Stimulated activated CD4-positive, alpha-beta T cell treated with anti-CD3 and anti-CD28 coated beads, Interleukin-2, amount 100 ng/mL, for 24 hours (primary cell): ENCODE data around the gene ZSWIM6.

Source experiments
- DNase-seq, 2 donors: peaks; one replicate each; pipeline ENCODE4 v3.0.0-alpha.2; 2020

ZSWIM6 gene

DNA sequence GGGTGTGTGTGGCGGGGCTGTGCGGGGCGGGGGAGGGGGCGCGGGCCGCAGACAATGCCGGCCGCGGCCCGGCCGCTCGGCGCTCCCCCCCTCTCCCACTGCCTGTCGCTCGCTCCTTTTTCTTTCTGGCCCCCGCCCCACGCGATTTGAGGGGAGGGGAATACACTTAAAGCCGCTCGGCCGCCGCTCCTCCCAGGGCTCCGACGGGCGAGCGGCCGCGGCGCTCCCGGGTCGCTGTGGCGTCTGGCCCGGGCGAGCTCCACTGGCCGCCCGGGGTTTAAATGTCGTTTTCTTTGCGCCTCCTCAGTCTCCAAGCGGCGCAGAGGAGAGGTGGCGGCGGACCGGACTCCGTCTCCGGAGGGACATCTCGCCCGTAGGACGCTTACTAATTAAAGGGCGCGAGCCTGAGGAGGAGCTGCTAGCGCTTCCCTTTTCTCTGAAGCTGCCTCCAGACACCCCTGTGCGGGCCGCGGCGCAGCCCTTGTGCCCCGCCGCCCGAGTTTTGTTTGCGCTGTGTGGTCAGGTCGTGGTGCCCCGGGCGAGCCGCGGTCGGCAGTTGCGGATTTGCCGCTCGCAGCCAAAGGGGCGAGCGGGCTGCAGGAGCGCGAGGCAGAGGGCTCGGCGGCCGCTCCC is 1.4 kb downstream of the ZSWIM6 start:
- DNase-seq: peak; percentile 24 to 30

GRCh38 chr5:61333954-61334867 is 2.2 kb downstream of the ZSWIM6 start:
- DNase-seq: no peak

GRCh38 chr5:61334868-61335615 is 3.0 kb downstream of the ZSWIM6 start:
- DNase-seq: no peak

DNA sequence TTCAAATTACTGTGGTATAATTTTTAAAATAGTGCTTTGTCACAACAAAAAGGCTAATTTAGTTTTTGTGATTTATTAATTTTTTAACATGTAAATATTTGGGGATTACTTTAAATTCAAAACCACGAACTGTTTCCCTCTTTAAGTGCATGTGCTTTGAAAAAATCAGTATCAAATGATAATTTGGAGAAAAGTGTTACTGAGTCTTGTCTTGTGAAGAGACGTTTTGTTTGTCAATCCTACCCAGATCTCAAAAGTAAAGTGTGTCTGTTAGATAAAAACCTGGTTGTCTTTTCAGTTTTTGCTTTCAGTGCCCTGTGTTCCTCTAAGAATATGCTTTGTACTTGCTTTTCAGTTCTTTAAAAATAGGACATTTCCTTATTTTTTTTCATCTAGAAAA is 7.7 kb downstream of the ZSWIM6 start:
- no peak for DNase-seq

DNA sequence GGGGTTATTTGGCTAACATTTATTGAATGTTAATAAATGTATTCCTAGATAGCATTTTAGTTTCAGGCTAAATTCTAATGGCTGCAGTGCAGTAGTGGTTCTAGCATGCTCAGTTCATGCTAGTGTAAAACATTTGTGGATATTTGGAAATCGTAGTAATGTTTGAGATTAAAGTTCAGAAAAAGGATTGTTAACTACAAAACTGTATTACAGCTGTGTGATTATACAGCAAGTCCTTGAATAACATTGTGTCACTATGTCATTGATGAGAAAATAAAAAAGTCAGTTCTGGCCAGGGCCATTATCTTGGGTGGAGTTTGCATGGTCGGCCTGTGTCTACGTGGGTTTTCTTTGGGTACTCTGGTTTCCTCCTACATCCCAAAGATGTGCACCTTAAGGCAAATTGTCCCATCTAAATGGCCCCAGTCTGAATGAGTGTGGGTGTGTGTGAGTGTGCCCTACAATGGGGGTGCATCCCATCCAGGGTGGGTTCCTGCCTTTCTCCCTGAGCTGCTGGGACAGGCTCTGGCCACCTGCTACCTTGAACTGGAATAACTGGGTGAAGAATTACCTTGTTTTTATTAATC is 8.8 kb downstream of the ZSWIM6 start:
- no peak for DNase-seq

DNA sequence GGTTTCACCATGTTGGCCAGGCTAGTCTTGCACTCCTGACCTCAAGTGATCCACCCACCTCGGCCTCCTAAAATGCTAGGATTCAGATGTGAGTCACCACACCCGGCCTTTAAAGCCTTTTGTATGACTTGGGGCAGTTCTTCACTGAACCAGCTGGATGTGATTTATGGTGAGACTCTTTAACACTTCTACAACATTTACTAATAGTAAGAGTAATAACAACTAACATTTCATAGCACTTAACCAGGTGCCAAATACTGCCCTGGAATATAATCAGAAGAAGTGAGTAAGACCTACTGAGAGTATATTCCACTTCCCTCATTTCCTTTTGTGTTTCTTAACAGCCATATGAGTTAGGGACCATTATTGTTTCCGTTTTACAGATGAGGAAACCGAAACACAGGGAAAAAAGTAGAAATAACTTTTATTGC is 10.0 kb downstream of the ZSWIM6 start:
- DNase-seq: no peak

GRCh38 chr5:61344187-61344944 is 12.3 kb downstream of the ZSWIM6 start:
- no peak for DNase-seq

- DNase-seq: no peak
Observed at GRCh38 chr5:61346511-61346910, 14.5 kb downstream of the ZSWIM6 start.

DNA sequence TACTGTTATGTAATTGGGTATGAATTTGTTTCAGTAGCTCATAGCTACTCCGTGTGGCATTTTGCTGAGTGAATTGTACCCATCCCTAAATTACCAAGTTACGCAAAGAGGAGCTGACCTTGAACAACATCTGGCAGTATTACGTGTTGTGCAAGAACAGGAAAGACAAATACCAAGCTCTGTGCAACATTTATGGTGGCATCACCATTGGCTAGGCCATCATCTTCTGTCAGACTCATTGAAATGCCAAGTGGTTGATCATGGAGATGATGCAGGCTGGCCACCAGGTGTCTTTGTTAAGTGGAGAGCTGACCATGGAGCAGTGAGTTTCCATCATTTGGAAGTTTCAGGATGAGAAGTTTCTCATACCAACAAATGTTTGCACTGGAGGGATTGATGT is 15.0 kb downstream of the ZSWIM6 start:
- no peak for DNase-seq

- no peak for DNase-seq
Observed at GRCh38 chr5:61348447-61348846, 16.4 kb downstream of the ZSWIM6 start.

DNA sequence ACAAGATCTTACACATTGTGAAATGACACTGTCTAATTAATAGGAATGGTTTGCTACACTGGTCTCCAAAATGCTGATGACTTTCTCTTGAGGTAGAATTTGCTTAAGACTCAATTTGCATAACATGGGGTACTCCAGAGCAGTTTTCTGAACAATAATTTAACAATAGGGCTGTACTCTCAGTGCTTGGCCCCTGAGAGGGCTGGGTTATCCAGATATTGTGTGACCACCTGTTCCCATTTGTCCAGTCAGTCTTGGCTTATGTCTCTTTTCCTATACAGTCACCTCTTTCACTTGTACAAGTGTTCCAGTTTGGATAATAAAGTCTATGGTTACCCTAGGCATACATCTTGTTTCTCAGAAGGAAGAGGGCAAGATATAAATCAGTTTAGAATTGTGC is 17.9 kb downstream of the ZSWIM6 start:
- DNase-seq: no peak

- DNase-seq: no peak
Observed at GRCh38 chr5:61350535-61350934, 18.5 kb downstream of the ZSWIM6 start.

- DNase-seq: no peak
Observed at GRCh38 chr5:61351733-61352132, 19.7 kb downstream of the ZSWIM6 start.

- no peak for DNase-seq
Observed at GRCh38 chr5:61352180-61352579, 20.1 kb downstream of the ZSWIM6 start.

GRCh38 chr5:61352612-61353156 is 20.6 kb downstream of the ZSWIM6 start:
- no peak for DNase-seq

- no peak for DNase-seq
Observed at GRCh38 chr5:61353293-61353692, 21.2 kb downstream of the ZSWIM6 start.

DNA sequence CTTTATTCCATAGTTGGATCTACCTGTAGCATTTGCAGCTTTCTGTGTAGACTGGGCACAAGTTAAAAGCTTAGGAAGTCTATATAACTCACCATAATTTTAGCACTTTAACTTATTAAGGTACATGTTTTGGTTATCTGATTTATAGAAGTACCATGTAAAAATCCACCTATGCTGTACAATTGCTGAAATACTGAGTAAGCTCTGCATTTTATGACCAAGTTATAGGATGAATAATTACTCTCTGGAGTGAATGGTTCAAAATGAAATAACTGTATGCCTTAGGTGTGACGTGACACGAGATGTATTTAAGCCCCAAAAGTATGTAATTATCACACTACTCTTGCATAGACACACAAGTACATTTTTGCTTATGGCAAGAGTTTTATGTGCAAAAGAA is 22.1 kb downstream of the ZSWIM6 start:
- no peak for DNase-seq

DNA sequence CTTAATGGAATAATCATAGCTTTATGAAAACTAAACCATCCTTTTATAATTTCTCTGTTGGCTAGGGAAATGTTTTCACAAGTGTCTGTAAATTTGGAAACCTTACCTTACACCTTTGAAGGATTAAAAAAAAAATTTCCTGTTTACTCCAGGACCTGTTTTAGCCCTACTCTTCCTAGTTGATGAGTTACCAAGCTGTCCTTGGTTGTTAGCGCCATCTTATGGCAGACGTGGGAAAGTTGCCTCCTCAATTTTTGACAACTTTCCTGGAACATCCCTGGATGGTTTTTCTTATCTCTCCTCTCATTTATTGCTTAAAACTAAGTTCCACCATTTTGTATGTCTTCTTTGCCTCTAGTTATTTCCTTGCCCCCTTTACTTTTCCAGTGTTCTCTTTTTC is 25.7 kb downstream of the ZSWIM6 start:
- peak in 1 of 2 donors; percentile 14 for DNase-seq

DNA sequence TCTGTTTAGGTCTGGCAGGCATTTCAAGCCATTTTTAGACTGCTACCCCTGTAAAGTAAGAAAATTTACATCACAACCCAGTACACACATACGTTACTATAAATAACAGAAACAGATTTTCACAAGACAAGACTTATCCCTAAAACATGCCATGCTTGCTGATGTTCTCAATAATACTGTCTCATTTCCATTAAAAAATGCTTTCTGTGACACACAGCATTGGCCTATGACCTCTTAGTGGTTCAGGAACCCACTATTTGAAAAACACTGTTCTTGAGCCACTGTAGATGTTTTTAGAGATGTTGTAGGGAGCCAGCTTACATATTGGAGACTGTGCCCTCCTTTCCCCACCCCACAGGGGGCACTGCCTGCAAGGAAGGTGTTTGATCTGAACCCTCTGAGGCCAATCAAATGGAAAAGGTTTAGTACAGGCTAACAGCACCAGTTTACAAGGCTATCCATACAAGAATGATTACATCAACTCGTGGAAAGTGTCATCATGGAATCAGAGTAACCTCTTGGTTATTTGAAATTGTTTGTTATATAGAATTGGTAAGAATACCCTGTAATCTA is 30.8 kb downstream of the ZSWIM6 start:
- DNase-seq: no peak

- DNase-seq: no peak
Observed at GRCh38 chr5:61363401-61364114, 31.5 kb downstream of the ZSWIM6 start.
